Fibroblast of villous mesenchyme (primary cell): ENCODE measurements around the gene ADARB2. TPM values are rescaled to one million over a fixed set of nuclear protein-coding genes. Genes with fewer than 3 reads are reported as not detected.

Source experiments
- DNase-seq: peaks from one replicate; pipeline ENCODE4 v3.0.0-alpha.2; 2010; ENCODE audit warnings: low read depth
- H3K4me3 ChIP-seq: 2 replicates; pipeline ENCODE4 v1.5.1; 2011; ENCODE audit warnings: low read depth, mild to moderate bottlenecking, low read length
- CTCF ChIP-seq: IDR thresholded peaks from 2 replicates; pipeline ENCODE4 v1.5.1; 2012; ENCODE audit warnings: low read depth, mild to moderate bottlenecking, low read length; ENCODE audit not compliant: insufficient read depth
- total RNA-seq: library from RNA; depleted of rRNA; stranded (reverse); fragments of >200 nt; gene quantifications from 2 replicates; pipeline ENCODE4 v1.2.3, GENCODE V29; 2012

ADARB2 gene
- total RNA-seq, 1 donor = not detected

- H3K4me3 ChIP-seq = no peak overlapping the region
- no peak for TF ChIP-seq CTCF
- DNase-seq = no peak
Observed at GRCh38 chr10:1628757-1629156, 108.6 kb downstream of the ADARB2 start.

DNA sequence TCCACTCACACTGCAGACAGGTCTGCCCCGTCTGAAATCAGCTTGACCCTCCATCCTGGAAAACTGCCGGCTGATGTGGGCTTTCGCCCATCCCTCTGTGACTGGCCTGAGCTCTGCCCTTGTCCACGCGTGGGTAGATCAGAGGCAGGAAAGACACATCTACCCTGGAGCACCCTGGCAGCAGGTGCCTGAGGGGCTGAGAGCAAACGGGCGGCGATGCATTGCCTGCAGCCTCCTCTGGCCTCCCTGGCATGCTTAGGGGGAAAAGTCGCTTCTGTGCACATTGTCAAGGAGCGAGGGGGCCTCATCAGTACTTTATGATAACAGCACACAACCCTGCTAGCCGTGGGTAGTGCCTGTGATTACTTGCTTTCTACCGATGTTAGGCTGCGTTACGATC is 109.4 kb downstream of the ADARB2 start:
- no peak for TF ChIP-seq CTCF
- no peak for DNase-seq
- H3K4me3 ChIP-seq = no peak overlapping the region

GRCh38 chr10:1626835-1627234 is 110.5 kb downstream of the ADARB2 start:
- H3K4me3 ChIP-seq = no peak overlapping the region
- TF ChIP-seq CTCF = no peak
- DNase-seq = no peak

DNA sequence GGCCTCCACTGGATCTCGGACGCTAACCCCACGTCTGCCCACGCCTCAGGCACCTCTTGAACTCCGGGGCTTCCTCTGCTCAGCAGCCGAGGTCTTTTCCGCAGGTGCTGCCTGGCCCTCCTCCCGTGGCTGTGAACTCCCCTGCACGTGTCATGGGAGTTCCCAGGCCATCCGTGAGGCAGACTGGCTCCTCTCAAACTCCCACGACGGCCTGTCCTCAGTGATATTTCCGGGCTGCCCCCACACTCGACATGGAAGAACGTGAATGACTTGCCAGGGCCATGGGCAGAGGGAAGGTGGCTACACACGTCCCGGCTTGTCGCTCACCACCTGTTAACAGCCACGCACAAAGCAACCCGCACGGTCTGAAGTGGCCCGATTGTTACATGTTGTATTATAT is 110.9 kb downstream of the ADARB2 start:
- DNase-seq = no peak
- no peak overlapping the region for H3K4me3 ChIP-seq
- no peak for TF ChIP-seq CTCF

- TF ChIP-seq CTCF = no peak
- no peak for DNase-seq
- no peak overlapping the region for H3K4me3 ChIP-seq
Observed at GRCh38 chr10:1625731-1626130, 111.6 kb downstream of the ADARB2 start.

DNA sequence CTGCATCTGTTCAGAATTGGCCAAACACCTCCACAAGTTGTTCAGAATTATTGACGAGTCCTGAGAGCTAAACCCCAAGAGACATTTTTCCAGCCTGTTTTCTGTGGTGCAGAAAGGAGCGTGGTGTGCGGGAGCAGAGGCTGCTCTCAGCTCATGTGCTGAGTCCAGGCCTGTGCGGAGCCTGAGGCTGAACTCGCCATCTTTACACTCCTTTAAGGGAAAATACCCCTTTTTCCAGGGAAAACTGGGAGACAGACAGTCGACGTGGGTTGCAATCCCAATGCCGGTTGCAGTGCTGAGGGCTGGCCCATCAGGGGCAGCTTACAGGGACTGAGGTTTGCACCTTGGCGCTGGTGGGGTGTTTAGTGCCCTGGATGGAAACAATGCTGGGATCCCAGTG is 112.2 kb downstream of the ADARB2 start:
- no peak for TF ChIP-seq CTCF
- H3K4me3 ChIP-seq = no peak overlapping the region
- no peak for DNase-seq

GRCh38 chr10:1624240-1624639 is 113.1 kb downstream of the ADARB2 start:
- no peak for TF ChIP-seq CTCF
- no peak for DNase-seq
- H3K4me3 ChIP-seq = no peak overlapping the region
